GM23338 (cell line): ENCODE measurements around the gene RAB17. TPM values are rescaled to one million over a fixed set of nuclear protein-coding genes. Genes with fewer than 3 reads are reported as not detected.

Experiments
- ATAC-seq: fragments of 200-7000 bp; cut with Tn5 transposase; 3 replicates; pipeline ENCODE4 v1.9.1; 2020
- DNase-seq: peaks from one replicate; pipeline ENCODE4 v3.0.0-alpha.2; 2015; ENCODE audit warnings: low spot score
- H2AFZ ChIP-seq: fragments of 200-600 bp; sonication (generic); 2 replicates; pipeline ENCODE4 v1.8.0; 2016; ENCODE audit warnings: antibody characterized with exemption, mild to moderate bottlenecking, moderate library complexity
- H3F3A ChIP-seq: fragments of 200-600 bp; sonication (generic); replicated peaks from 2 replicates; pipeline ENCODE4 v1.8.0; 2017; ENCODE audit warnings: antibody characterized with exemption, mixed run types, low read depth
- H3K27ac ChIP-seq: fragments of 200-600 bp; sonication (generic); 2 replicates; pipeline ENCODE4 v1.6.1; 2016; ENCODE audit warnings: low read depth
- H3K27me3 ChIP-seq: fragments of 200-600 bp; sonication (generic); 2 replicates; pipeline ENCODE4 v1.8.0; 2016; ENCODE audit warnings: mild to moderate bottlenecking, mixed run types, moderate library complexity; ENCODE audit not compliant: insufficient read depth
- H3K36me3 ChIP-seq: fragments of 200-600 bp; sonication (generic); 2 replicates; pipeline ENCODE4 v1.8.0; 2016; ENCODE audit warnings: mild to moderate bottlenecking; ENCODE audit not compliant: insufficient read depth
- H3K4me1 ChIP-seq: fragments of 200-600 bp; sonication (generic); 2 replicates; pipeline ENCODE4 v1.8.0; 2016; ENCODE audit warnings: mild to moderate bottlenecking, moderate library complexity; ENCODE audit not compliant: insufficient read depth
- H3K4me2 ChIP-seq: fragments of 200-600 bp; sonication (generic); 2 replicates; pipeline ENCODE4 v1.7.1; 2017; ENCODE audit warnings: mixed run types
- H3K4me3 ChIP-seq: fragments of 200-600 bp; sonication (generic); 2 replicates; pipeline ENCODE4 v1.6.1; 2016; ENCODE audit warnings: mixed run types
- H3K79me2 ChIP-seq: fragments of 200-600 bp; sonication (generic); replicated peaks from 2 replicates; pipeline ENCODE4 v1.8.0; 2017; ENCODE audit warnings: mild to moderate bottlenecking; ENCODE audit not compliant: insufficient read depth
- H3K9me2 ChIP-seq: fragments of 200-600 bp; sonication (generic); 2 replicates; pipeline ENCODE4 v1.8.0; 2017; ENCODE audit not compliant: insufficient read depth
- H4K20me1 ChIP-seq: fragments of 200-600 bp; sonication (generic); replicated peaks from 2 replicates; pipeline ENCODE4 v1.8.0; 2017; ENCODE audit warnings: mild to moderate bottlenecking; ENCODE audit not compliant: insufficient read depth
- H3K27ac Mint-ChIP-seq: 2 replicates; pipeline ENCODE4 v1.8.0; 2020; ENCODE audit warnings: inconsistent platforms, mild to moderate bottlenecking, moderate library complexity, mixed read lengths
- H3K27me3 Mint-ChIP-seq: 3 replicates; pipeline ENCODE4 v1.8.0; 2022; ENCODE audit warnings: low read depth, mild to moderate bottlenecking, moderate library complexity, mixed read lengths, inconsistent platforms; ENCODE audit not compliant: insufficient read depth, poor library complexity
- H3K36me3 Mint-ChIP-seq: 3 replicates; pipeline ENCODE4 v1.8.0; 2021; ENCODE audit warnings: low read depth, mild to moderate bottlenecking, inconsistent platforms, moderate library complexity, mixed read lengths
- H3K4me1 Mint-ChIP-seq: 3 replicates; pipeline ENCODE4 v1.8.0; 2020; ENCODE audit warnings: mild to moderate bottlenecking, inconsistent platforms, mixed read lengths
- H3K4me3 Mint-ChIP-seq: 3 replicates; pipeline ENCODE4 v1.8.0; 2021; ENCODE audit warnings: moderate library complexity, mild to moderate bottlenecking, inconsistent platforms, mixed read lengths
- H3K9me3 Mint-ChIP-seq: 3 replicates; pipeline ENCODE4 v1.8.0; 2020; ENCODE audit warnings: moderate library complexity, mild to moderate bottlenecking, inconsistent platforms, mixed read lengths
- CREB1 ChIP-seq: fragments of 250-450 bp; sonication (Bioruptor Pico); IDR thresholded peaks from 2 replicates; pipeline ENCODE4 v1.5.0; 2020; ENCODE audit warnings: low read depth, mild to moderate bottlenecking, moderate library complexity
- CTCF ChIP-seq, 2 experiments: fragments of 200-600 bp in 1 of 2; sonication (generic) in 1 of 2; conservative IDR thresholded peaks; 2 replicates each; pipeline versions ENCODE4 v1.5.1 to v1.6.1; 2016 to 2017; ENCODE audit warnings: antibody characterized with exemption in 2 of 2, low read depth in 2 of 2, mild to moderate bottlenecking in 2 of 2, moderate library complexity in 1 of 2
- EZH2 ChIP-seq: fragments of 200-600 bp; sonication (generic); IDR thresholded peaks from one replicate; pipeline ENCODE4 v1.8.0; 2017; ENCODE audit warnings: antibody characterized with exemption, mild to moderate bottlenecking, low read depth; ENCODE audit not compliant: unreplicated experiment
- EZH2phosphoT487 ChIP-seq: fragments of 200-600 bp; sonication (generic); IDR thresholded peaks from one replicate; pipeline ENCODE4 v1.8.1; 2018; ENCODE audit warnings: antibody characterized with exemption; ENCODE audit not compliant: unreplicated experiment
- JUNB ChIP-seq: IDR thresholded peaks from one replicate; pipeline ENCODE4 v1.6.1; 2016; ENCODE audit warnings: antibody characterized with exemption; ENCODE audit not compliant: unreplicated experiment
- NANOG ChIP-seq: IDR thresholded peaks from 2 replicates; pipeline ENCODE4 v1.6.1; 2016; ENCODE audit warnings: antibody characterized with exemption, borderline replicate concordance
- ZNF114 ChIP-seq: fragments of 250-450 bp; sonication (Bioruptor Pico); IDR thresholded peaks from 2 replicates; pipeline ENCODE4 v1.5.0; 2020; ENCODE audit warnings: mild to moderate bottlenecking, moderate library complexity
- ZNF331 ChIP-seq: fragments of 250-450 bp; sonication (Bioruptor Pico); IDR thresholded peaks from 2 replicates; pipeline ENCODE4 v1.5.0; 2020; ENCODE audit warnings: low read depth, mild to moderate bottlenecking, moderate library complexity
- polyA plus RNA-seq: library from polyadenylated mRNA; unstranded; fragments of >200 nt; fragmentation: Nextera tagmentation; extraction: Ambion mirVana; gene quantifications from 2 replicates; pipeline ENCODE4 v1.2.1, GENCODE V29; 2016
- total RNA-seq: library from RNA; depleted of rRNA; stranded (reverse); fragments of >200 nt; shearing (Covaris generic); gene quantifications from 2 replicates; pipeline ENCODE4 v1.2.3, GENCODE V29; 2014
- TF ChIP-seq, protein P1 (sequence below): fragments of 250-450 bp; sonication (Bioruptor Pico); IDR thresholded peaks from 2 replicates; pipeline ENCODE4 v1.5.0; 2020; ENCODE audit warnings: mild to moderate bottlenecking, moderate library complexity
- TF ChIP-seq, protein P2 (sequence below): IDR thresholded peaks from 2 replicates; pipeline ENCODE4 v1.6.1; 2016; ENCODE audit warnings: antibody characterized with exemption

The RAB17 gene
- total and polyA plus RNA-seq, 2 experiments from 2014 or later = 22.4 to 26.9 TPM

GRCh38 chr2:237549643-237550415 lies 40.7 kb downstream of the RAB17 start:
- Histone ChIP-seq H2AFZ (no peak overlapping the region), H3K27me3 (no peaks in the 10 kb centered on the region), H3K4me1 (no peaks in the 10 kb centered on the region), H3K9me2 (no peaks in the 10 kb centered on the region), H3K79me2 (no peaks in the 10 kb centered on the region), H3K27ac (no peak overlapping the region), H3K4me3 (no peak overlapping the region), H3F3A (no peaks in the 10 kb centered on the region), H3K4me2 (no peak overlapping the region), H4K20me1 (no peaks in the 10 kb centered on the region), H3K36me3 (no peaks in the 10 kb centered on the region)
- peaks cover 24% of the 10 kb centered on the region for H3K9me3 Mint-ChIP-seq
- H3K4me1 Mint-ChIP-seq = peaks cover 2% of the 10 kb centered on the region; the same call in 2 of the 3 replicates
- H3K27ac Mint-ChIP-seq = no peak overlapping the region
- DNase-seq = no peak
- no peak for ATAC-seq
- H3K36me3 Mint-ChIP-seq = peaks cover 31% of the 10 kb centered on the region
- TF ChIP-seq EZH2 (no peak), CTCF (conservative IDR thresholded peaks at IDR 0.05; ENCODE audit: low read depth in 2 of 2) (no peak), EZH2phosphoT487 (no peak), ZNF331 (CRISPR knock-in tag) (no peak), CREB1 (no peak), JUNB (no peak), ZNF114 (CRISPR knock-in tag) (no peak), NANOG (no peak)
- TF ChIP-seq, protein P1, sequence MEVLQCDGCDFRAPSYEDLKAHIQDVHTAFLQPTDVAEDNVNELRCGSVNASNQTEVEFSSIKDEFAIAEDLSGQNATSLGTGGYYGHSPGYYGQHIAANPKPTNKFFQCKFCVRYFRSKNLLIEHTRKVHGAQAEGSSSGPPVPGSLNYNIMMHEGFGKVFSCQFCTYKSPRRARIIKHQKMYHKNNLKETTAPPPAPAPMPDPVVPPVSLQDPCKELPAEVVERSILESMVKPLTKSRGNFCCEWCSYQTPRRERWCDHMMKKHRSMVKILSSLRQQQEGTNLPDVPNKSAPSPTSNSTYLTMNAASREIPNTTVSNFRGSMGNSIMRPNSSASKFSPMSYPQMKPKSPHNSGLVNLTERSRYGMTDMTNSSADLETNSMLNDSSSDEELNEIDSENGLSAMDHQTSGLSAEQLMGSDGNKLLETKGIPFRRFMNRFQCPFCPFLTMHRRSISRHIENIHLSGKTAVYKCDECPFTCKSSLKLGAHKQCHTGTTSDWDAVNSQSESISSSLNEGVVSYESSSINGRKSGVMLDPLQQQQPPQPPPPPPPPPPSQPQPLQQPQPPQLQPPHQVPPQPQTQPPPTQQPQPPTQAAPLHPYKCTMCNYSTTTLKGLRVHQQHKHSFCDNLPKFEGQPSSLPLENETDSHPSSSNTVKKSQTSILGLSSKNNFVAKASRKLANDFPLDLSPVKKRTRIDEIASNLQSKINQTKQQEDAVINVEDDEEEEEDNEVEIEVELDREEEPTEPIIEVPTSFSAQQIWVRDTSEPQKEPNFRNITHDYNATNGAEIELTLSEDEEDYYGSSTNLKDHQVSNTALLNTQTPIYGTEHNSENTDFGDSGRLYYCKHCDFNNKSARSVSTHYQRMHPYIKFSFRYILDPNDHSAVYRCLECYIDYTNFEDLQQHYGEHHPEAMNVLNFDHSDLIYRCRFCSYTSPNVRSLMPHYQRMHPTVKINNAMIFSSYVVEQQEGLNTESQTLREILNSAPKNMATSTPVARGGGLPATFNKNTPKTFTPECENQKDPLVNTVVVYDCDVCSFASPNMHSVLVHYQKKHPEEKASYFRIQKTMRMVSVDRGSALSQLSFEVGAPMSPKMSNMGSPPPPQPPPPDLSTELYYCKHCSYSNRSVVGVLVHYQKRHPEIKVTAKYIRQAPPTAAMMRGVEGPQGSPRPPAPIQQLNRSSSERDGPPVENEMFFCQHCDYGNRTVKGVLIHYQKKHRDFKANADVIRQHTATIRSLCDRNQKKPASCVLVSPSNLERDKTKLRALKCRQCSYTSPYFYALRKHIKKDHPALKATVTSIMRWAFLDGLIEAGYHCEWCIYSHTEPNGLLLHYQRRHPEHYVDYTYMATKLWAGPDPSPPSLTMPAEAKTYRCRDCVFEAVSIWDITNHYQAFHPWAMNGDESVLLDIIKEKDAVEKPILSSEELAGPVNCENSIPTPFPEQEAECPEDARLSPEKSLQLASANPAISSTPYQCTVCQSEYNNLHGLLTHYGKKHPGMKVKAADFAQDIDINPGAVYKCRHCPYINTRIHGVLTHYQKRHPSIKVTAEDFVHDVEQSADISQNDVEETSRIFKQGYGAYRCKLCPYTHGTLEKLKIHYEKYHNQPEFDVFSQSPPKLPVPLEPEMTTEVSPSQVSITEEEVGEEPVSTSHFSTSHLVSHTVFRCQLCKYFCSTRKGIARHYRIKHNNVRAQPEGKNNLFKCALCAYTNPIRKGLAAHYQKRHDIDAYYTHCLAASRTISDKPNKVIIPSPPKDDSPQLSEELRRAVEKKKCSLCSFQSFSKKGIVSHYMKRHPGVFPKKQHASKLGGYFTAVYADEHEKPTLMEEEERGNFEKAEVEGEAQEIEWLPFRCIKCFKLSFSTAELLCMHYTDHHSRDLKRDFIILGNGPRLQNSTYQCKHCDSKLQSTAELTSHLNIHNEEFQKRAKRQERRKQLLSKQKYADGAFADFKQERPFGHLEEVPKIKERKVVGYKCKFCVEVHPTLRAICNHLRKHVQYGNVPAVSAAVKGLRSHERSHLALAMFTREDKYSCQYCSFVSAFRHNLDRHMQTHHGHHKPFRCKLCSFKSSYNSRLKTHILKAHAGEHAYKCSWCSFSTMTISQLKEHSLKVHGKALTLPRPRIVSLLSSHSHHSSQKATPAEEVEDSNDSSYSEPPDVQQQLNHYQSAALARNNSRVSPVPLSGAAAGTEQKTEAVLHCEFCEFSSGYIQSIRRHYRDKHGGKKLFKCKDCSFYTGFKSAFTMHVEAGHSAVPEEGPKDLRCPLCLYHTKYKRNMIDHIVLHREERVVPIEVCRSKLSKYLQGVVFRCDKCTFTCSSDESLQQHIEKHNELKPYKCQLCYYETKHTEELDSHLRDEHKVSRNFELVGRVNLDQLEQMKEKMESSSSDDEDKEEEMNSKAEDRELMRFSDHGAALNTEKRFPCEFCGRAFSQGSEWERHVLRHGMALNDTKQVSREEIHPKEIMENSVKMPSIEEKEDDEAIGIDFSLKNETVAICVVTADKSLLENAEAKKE (CRISPR knock-in tag) = no peak
- TF ChIP-seq, protein P2, sequence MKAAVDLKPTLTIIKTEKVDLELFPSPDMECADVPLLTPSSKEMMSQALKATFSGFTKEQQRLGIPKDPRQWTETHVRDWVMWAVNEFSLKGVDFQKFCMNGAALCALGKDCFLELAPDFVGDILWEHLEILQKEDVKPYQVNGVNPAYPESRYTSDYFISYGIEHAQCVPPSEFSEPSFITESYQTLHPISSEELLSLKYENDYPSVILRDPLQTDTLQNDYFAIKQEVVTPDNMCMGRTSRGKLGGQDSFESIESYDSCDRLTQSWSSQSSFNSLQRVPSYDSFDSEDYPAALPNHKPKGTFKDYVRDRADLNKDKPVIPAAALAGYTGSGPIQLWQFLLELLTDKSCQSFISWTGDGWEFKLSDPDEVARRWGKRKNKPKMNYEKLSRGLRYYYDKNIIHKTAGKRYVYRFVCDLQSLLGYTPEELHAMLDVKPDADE = no peak
- H3K27me3 Mint-ChIP-seq = peaks cover 9% of the 10 kb centered on the region
- no peak overlapping the region for H3K4me3 Mint-ChIP-seq
